RWPE2 (cell line): ENCODE measurements around the gene NRM.
A peak's percentile ranks its signal among the peaks of the same experiment; 100 is the strongest.
"Not testable (repeated sequence)": the region's sequence is repeated elsewhere in the genome, so short reads cannot be mapped to it uniquely, and the experiment has no call there.

ENCODE experiments used
- ATAC-seq: fragments of 200-7000 bp; cut with Tn5 transposase; 3 replicates; pipeline ENCODE4 v1.9.1; 2021; ENCODE audit warnings: low read depth
- DNase-seq: peaks from one replicate; pipeline ENCODE4 v3.0.0-alpha.2; 2020; ENCODE audit warnings: low spot score
- H3K27ac ChIP-seq: fragments of 450-650 bp; 2 replicates; pipeline ENCODE4 v1.5.1; 2017; ENCODE audit warnings: mild to moderate bottlenecking; ENCODE audit not compliant: poor library complexity, severe bottlenecking
- H3K27me3 ChIP-seq: fragments of 250-450 bp; sonication (Bioruptor Pico); 2 replicates; pipeline ENCODE4 v1.5.1; 2021; ENCODE audit warnings: mild to moderate bottlenecking, moderate library complexity; ENCODE audit not compliant: insufficient read depth, poor library complexity, severe bottlenecking
- H3K36me3 ChIP-seq: fragments of 250-450 bp; sonication (Bioruptor Pico); 2 replicates; pipeline ENCODE4 v1.5.1; 2020; ENCODE audit warnings: low read depth, mild to moderate bottlenecking, moderate library complexity
- H3K4me1 ChIP-seq: fragments of 250-450 bp; sonication (Bioruptor Pico); 2 replicates; pipeline ENCODE4 v1.5.1; 2021; ENCODE audit warnings: mild to moderate bottlenecking, moderate library complexity; ENCODE audit not compliant: insufficient read depth, poor library complexity, severe bottlenecking
- H3K4me3 ChIP-seq: fragments of 250-450 bp; sonication (Bioruptor Pico); 2 replicates; pipeline ENCODE4 v1.5.1; 2021; ENCODE audit warnings: mild to moderate bottlenecking, moderate library complexity; ENCODE audit not compliant: severe bottlenecking
- H3K9me3 ChIP-seq: fragments of 250-450 bp; sonication (Bioruptor Pico); 2 replicates; pipeline ENCODE4 v1.5.1; 2021; ENCODE audit warnings: mild to moderate bottlenecking, moderate library complexity; ENCODE audit not compliant: severe bottlenecking
- TF ChIP-seq, protein P1 (sequence below): fragments of 450-650 bp; IDR thresholded peaks from one replicate; pipeline ENCODE4 v1.5.1; 2017; ENCODE audit warnings: mild to moderate bottlenecking, moderate library complexity; ENCODE audit not compliant: poor library complexity, severe bottlenecking

The NRM gene

DNA sequence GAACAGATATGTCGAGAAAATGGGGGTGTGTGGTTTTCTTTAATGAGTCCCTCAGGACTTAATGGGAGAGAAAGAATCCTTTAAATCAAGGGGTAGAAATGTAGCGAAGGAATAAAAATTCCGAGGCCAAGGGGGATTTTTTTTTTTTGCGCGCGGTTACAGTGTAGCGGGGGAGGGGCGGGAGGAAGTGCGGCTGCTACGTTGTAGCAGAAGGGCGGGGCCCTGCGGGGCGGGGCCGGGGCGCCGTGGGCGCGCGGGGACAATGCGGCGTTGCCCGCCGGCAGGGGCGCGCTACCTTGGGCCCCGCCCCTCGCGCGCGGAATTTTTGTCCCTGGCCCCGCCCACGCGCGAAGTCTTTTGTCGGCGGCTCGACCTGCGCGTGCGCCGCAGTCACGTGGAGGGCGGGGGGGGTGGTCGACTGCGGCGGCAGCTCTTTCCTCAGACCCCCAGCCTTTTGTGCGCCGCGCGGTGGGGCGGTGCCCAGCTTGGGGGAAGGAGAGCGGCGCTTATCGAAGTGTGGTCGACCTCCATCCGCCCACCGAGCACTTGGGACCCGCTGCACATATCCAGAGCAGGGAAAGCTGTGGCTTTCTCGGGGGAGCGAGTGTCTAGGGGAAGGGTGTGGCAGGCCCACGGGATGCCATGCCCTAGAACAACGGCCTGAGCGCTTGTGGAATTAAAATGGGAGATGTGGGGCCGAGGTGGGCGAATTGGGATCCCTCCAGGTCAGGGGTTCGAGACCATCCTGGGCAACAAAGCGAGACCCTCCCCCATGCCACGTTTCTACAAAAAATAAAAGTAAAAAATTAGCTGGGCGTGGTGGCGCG lies 30.6 kb upstream of the NRM start:
- peaks cover 53% of the 10 kb centered on the region for H3K36me3 ChIP-seq
- H3K27ac ChIP-seq: peak overlapping the region; percentile 96
- H3K4me3 ChIP-seq: peak overlapping the region; percentile 89
- peak; percentile 82 for DNase-seq
- H3K4me1 ChIP-seq: peaks cover 21% of the 10 kb centered on the region
- TF ChIP-seq, protein P1, sequence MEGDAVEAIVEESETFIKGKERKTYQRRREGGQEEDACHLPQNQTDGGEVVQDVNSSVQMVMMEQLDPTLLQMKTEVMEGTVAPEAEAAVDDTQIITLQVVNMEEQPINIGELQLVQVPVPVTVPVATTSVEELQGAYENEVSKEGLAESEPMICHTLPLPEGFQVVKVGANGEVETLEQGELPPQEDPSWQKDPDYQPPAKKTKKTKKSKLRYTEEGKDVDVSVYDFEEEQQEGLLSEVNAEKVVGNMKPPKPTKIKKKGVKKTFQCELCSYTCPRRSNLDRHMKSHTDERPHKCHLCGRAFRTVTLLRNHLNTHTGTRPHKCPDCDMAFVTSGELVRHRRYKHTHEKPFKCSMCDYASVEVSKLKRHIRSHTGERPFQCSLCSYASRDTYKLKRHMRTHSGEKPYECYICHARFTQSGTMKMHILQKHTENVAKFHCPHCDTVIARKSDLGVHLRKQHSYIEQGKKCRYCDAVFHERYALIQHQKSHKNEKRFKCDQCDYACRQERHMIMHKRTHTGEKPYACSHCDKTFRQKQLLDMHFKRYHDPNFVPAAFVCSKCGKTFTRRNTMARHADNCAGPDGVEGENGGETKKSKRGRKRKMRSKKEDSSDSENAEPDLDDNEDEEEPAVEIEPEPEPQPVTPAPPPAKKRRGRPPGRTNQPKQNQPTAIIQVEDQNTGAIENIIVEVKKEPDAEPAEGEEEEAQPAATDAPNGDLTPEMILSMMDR: peak; percentile 37
- H3K27me3 ChIP-seq: no peaks in the 10 kb centered on the region
- ATAC-seq: no peak
- no peaks in the 10 kb centered on the region for H3K9me3 ChIP-seq

DNA sequence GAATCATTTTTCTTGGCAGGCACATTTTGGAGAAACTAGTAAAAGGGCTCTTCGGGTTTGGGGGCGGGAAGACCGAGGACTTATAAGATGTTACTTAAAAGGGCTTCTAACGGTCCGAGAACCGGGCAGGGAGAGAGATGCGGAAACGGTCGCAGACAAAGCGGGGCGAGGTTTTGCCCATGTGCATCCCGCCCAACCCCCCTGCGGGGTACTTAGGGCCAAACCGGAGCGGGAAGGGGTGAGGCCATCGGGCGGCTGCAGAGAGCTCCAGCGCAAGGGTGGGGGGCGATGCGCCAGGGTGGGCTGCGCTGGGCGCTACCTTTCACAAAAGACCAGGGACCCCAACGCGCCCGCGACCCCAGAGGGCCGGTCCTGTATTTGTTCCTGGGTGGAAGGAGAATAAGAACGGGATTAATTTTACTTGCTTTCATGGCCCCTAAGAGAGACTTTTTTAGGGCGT lies 30.0 kb upstream of the NRM start:
- H3K4me3 ChIP-seq: peak overlapping the region; percentile 89
- no peaks in the 10 kb centered on the region for H3K9me3 ChIP-seq
- ATAC-seq: no peak
- no peaks in the 10 kb centered on the region for H3K27me3 ChIP-seq
- H3K4me1 ChIP-seq: peaks cover 24% of the 10 kb centered on the region
- H3K36me3 ChIP-seq: peaks cover 53% of the 10 kb centered on the region
- TF ChIP-seq, protein P1: no peak
- H3K27ac ChIP-seq: peak overlapping the region; percentile 96
- no peak for DNase-seq

DNA sequence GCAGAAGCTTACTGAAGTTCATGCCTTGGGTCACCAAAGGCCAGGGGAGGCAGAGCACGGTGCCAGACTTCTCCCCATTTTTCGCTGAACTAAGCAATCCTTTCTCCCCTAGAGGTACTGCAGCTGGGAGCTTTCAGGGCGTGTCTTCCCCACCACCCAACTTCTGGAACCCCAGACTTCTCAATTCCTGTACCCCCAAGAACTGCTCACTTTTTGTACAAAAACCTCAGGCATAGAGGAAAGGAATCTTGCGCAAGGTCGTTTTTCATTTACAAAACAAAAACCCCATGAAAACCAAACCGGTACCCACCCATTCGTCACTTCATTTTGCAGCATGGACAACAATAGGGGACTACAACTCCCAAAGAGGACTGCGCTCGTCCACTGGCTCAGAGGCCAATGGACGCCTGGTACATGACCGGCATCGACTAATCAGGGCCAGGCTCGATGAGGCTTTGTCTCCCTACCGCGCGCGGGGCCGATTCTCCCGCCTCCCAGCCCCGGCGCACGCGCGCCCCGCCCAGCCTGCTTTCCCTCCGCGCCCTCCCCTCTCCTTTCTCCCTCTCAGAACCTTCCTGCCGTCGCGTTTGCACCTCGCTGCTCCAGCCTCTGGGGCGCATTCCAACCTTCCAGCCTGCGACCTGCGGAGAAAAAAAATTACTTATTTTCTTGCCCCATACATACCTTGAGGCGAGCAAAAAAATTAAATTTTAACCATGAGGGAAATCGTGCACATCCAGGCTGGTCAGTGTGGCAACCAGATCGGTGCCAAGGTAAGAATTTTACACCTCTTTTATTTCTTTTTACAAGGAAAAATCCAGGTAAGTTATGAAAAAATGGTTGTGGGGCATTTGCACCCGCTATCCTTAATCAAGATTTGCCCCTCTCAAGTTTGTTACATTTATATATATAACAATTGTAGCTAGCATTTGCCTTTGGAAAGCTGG lies 29.3 kb upstream of the NRM start, which contains the start of gene TUBB:
TUBB (plus strand) TSS at position 562 of the 947 bp plus-strand sequence; CDS start at position 717, 155 bp downstream.
- TF ChIP-seq, protein P1: no peak
- no peaks in the 10 kb centered on the region for H3K9me3 ChIP-seq
- H3K4me3 ChIP-seq: peak within 1 kb of the TSS; percentile 89
- ATAC-seq (peak; percentile 79), DNase-seq (peak; percentile 98)
- H3K27ac ChIP-seq: peak within 1 kb of the TSS; percentile 96
- no peaks in the 10 kb centered on the region for H3K27me3 ChIP-seq
- H3K36me3 ChIP-seq: peaks cover 53% of the 10 kb centered on the region
- H3K4me1 ChIP-seq: peaks cover 24% of the 10 kb centered on the region

DNA sequence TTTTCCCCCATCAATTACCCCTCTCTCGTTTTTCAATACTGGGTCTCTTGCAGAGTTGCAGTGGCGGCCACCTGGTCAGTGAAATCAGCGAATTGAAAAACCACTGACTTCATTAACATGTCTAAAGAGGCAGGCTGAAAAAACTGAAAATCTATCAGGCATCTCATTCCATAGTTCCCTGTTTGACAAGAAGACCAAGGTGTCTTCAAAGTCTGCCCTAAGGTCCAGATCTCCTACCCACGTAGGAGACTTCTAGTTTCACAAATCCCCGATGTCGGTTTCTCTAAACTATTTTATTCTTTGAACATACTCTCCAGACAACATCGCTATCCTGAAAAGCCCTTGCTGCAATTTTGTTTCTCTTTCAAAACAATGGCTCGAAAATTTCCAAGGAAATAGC lies 28.6 kb upstream of the NRM start:
- H3K4me1 ChIP-seq: peaks cover 24% of the 10 kb centered on the region
- H3K27ac ChIP-seq: peak overlapping the region; percentile 96
- peaks cover 53% of the 10 kb centered on the region for H3K36me3 ChIP-seq
- no peaks in the 10 kb centered on the region for H3K9me3 ChIP-seq
- DNase-seq (no peak), ATAC-seq (no peak)
- TF ChIP-seq, protein P1: no peak
- peak overlapping the region; percentile 89 for H3K4me3 ChIP-seq
- H3K27me3 ChIP-seq: no peaks in the 10 kb centered on the region

DNA sequence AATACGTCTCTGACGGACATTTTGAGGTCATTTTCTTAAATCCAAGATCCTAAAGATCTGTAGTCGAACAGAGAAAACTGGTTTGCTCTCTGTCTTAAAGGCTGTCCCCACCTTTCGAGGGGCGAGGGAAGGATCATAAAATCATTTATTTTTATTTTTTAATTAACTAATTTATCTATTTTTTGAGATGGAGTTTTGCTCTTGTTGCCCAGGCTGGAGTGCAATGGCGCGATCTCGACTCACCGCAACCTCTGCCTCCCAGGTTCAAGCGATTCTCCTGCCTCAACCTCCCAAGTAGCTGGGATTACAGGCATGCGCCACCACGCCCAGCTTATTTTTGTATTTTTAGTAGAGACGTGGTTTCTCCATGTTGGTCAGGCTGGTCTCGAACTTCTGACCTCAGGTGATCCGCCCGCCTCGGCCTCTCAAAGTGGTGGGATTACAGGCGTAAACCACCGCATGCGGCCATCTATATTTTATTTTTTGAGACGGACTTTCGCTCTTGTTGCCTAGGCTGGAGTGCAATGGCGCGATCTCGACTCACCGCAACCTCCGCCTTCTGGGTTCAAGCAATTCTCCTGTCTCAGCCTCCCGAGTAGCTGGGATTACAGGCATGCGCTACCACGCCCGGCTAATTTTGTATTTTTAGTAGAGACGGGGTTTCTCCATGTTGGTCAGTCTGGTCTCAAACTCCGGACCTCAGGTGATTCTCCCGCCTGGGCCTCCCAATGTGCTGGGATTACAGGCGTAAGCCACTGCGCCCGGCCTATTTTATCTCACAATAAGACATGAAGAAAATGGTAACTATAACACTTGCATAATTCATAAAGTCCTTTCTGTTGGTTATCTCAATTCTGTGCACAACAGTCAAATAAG lies 27.3 kb upstream of the NRM start:
- H3K9me3 ChIP-seq, ATAC-seq, H3K27me3 ChIP-seq, DNase-seq: not testable (repeated sequence)
- H3K4me3 ChIP-seq: peak overlapping the region; percentile 36
- peaks cover 53% of the 10 kb centered on the region for H3K36me3 ChIP-seq
- peak overlapping the region; percentile 96 for H3K27ac ChIP-seq
- H3K4me1 ChIP-seq: peaks cover 24% of the 10 kb centered on the region
